T-cell (primary cell): ENCODE results near the gene CNOT6L. TPM values are rescaled to one million over a fixed set of nuclear protein-coding genes. Genes with fewer than 3 reads are reported as not detected.

Experiments used
- ATAC-seq, 4 experiments: fragments of 200-7000 bp in 3 of 4; fragments of 150-1000 bp in 1 of 4; cut with Tn5 transposase; replicated peaks in 1 of 4; 1 replicate in 3 of 4; 2 replicates in 1 of 4; pipeline ENCODE4 v1.10.0; 2021; ENCODE audit warnings: moderate library complexity in 3 of 4, mild to moderate bottlenecking in 2 of 4, moderate number of reproducible peaks in 1 of 4
- CTCF ChIA-PET, 2 donors: fragments of 300-600 bp; sonication (Branson Sonifier 250); formaldehyde crosslinking; loops; one replicate each; lab custom pipeline; 2022; ENCODE audit warnings: antibody characterized with exemption in 2 of 2; lab: Charles Lee
- POLR2A ChIA-PET, 2 donors: fragments of 300-600 bp; sonication (Branson Sonifier 250); formaldehyde crosslinking; loops; one replicate each; lab custom pipeline; 2022; ENCODE audit warnings: antibody characterized with exemption in 2 of 2; lab: Charles Lee
- DNase-seq, 35 experiments: peaks; one replicate each; pipeline versions ENCODE4 v3.0.0 to v3.0.0-alpha.2; 2013 to 2023
- H3K27ac ChIP-seq: one replicate; pipeline ENCODE4 v1.5.1; 2013; ENCODE audit warnings: low read length
- H3K27me3 ChIP-seq, 2 experiments: replicated peaks in 1 of 2; 1 replicate in 1 of 2; 2 replicates in 1 of 2; pipeline versions ENCODE4 v1.6.1 to v1.7.0; 2013; ENCODE audit warnings: low read length in 1 of 2, mixed read lengths in 1 of 2; ENCODE audit not compliant: control insufficient read depth in 2 of 2, insufficient read depth in 2 of 2; ENCODE audit errors: extremely low read depth in 1 of 2
- H3K36me3 ChIP-seq, 2 donors: 1 replicate in 1 of 2; 2 replicates in 1 of 2; pipeline versions ENCODE4 v1.6.1 to v1.7.0; 2013; ENCODE audit warnings: low read length in 1 of 2; ENCODE audit not compliant: control insufficient read depth in 2 of 2, insufficient read depth in 1 of 2; ENCODE audit errors: extremely low read depth in 1 of 2
- H3K4me1 ChIP-seq, 2 experiments: 1 replicate in 1 of 2; 2 replicates in 1 of 2; pipeline versions ENCODE4 v1.6.1 to v1.7.0; 2013; ENCODE audit warnings: low read length in 2 of 2, mixed read lengths in 1 of 2; ENCODE audit not compliant: insufficient read depth in 2 of 2, control insufficient read depth in 1 of 2; ENCODE audit errors: extremely low read depth in 1 of 2
- H3K4me3 ChIP-seq, 2 donors: 1 replicate in 1 of 2; 2 replicates in 1 of 2; pipeline versions ENCODE4 v1.5.1 to v1.7.0; 2013; ENCODE audit warnings: mild to moderate bottlenecking in 2 of 2, low read length in 1 of 2, moderate library complexity in 1 of 2; ENCODE audit not compliant: control insufficient read depth in 1 of 2; ENCODE audit errors: extremely low read depth in 1 of 2
- H3K9me3 ChIP-seq: 2 replicates; pipeline ENCODE4 v1.7.0; 2013
- H3K27ac Mint-ChIP-seq, 2 donors: one replicate each; pipeline ENCODE4 v1.8.0; 2020 to 2021; ENCODE audit warnings: mild to moderate bottlenecking in 2 of 2, mixed read lengths in 2 of 2
- H3K27me3 Mint-ChIP-seq, 2 donors: one replicate each; pipeline ENCODE4 v1.8.0; 2021 to 2022; ENCODE audit warnings: mixed read lengths in 2 of 2
- H3K36me3 Mint-ChIP-seq: one replicate; pipeline ENCODE4 v1.8.0; 2021; ENCODE audit warnings: mixed read lengths
- H3K4me1 Mint-ChIP-seq, 3 donors: one replicate each; pipeline ENCODE4 v1.8.0; 2020 to 2022; ENCODE audit warnings: mixed read lengths in 3 of 3, mild to moderate bottlenecking in 1 of 3
- H3K4me3 Mint-ChIP-seq, 3 donors: one replicate each; pipeline ENCODE4 v1.8.0; 2020 to 2022; ENCODE audit warnings: mild to moderate bottlenecking in 3 of 3, mixed read lengths in 3 of 3, moderate library complexity in 3 of 3
- H3K9me3 Mint-ChIP-seq, 3 donors: one replicate each; pipeline ENCODE4 v1.8.0; 2020 to 2022; ENCODE audit warnings: mixed read lengths in 3 of 3
- WGBS: methylation state at CpG from one replicate; pipeline ENCODE4 v1.1.5; 2013; ENCODE audit warnings: missing lambda C conversion rate; ENCODE audit not compliant: insufficient coverage; 5-methylcytosine and 5-hydroxymethylcytosine counted together
- total RNA-seq, 35 experiments: library from RNA in 6 of 35; stranded (reverse) in 6 of 35; fragments of 120-200 nt in 1 of 35; gene quantifications; one replicate each; pipeline versions ENCODE4 v1.2.1 to v1.2.4 and lab custom pipeline; 2013 to 2026

CNOT6L gene
- total RNA-seq, 5 donors from 2014 or later (not counting 1 experiment from before 2014, with no cell fraction given), result 159 to 207 (median 170) TPM

GRCh38 chr4:77833126-77833724 lies 14.1 kb upstream of the CNOT6L start:
- no CpG with 5 or more reads among the region's 2 CpGs for WGBS
- Histone ChIP-seq H3K4me1 (peaks cover 2 to 5% of the 10 kb centered on the region in 2 experiments), H3K27me3 (no peaks in the 10 kb centered on the region), H3K36me3 (no peaks in the 10 kb centered on the region), H3K9me3 (no peaks in the 10 kb centered on the region), H3K27ac (no peak overlapping the region), H3K4me3 (no peak overlapping the region)
- peaks cover 18 to 28% (median 20%) of the 10 kb centered on the region in 3 donors for H3K4me1 Mint-ChIP-seq
- no peak overlapping the region for H3K4me3 Mint-ChIP-seq
- DNase-seq, result no peak
- ChIA-PET POLR2A (no interaction called here), CTCF (interaction anchor here (0.7 to 0.8 kb wide), 2 partner anchors 60 to 76 kb away, joined by 8 to 21 read pairs; no protein-coding TSS in a partner anchor)
- no peaks in the 10 kb centered on the region for H3K9me3 Mint-ChIP-seq
- ATAC-seq, result no peak
- no peak overlapping the region for H3K27ac Mint-ChIP-seq
- no peaks in the 10 kb centered on the region for H3K27me3 Mint-ChIP-seq
- no peaks in the 10 kb centered on the region for H3K36me3 Mint-ChIP-seq

- H3K27ac Mint-ChIP-seq, result peak overlapping the region; percentile 87 to 90
- Histone ChIP-seq H3K27me3 (no peaks in the 10 kb centered on the region), H3K36me3 (no peaks in the 10 kb centered on the region), H3K4me1 (peaks cover 34 to 40% of the 10 kb centered on the region in 2 experiments), H3K9me3 (no peaks in the 10 kb centered on the region), H3K27ac (peak overlapping the region; percentile 62), H3K4me3 (no peak overlapping the region)
- CTCF ChIA-PET, result interaction anchor here (0.6 to 1.7 kb wide), 3 partner anchors 10 to 210 kb away, joined by 3 to 12 read pairs (median 3); partner anchors contain the start of gene MRPL1 (in 1 of the 2)
- POLR2A ChIA-PET, result interaction anchor here (1.0 to 1.2 kb wide), 4 partner anchors 10 to 35 kb away, joined by 3 to 6 read pairs (median 3); partner anchors contain the start of gene MRPL1 (in 1 of the 2)
- no peaks in the 10 kb centered on the region for H3K9me3 Mint-ChIP-seq
- peaks cover 55 to 61% (median 57%) of the 10 kb centered on the region in 3 donors for H3K4me1 Mint-ChIP-seq
- DNase-seq (peak in 2 of 35 experiments; percentile 12 to 49), ATAC-seq (peak; percentile 84 to 92 (median 86))
- peak overlapping the region in 1 of 3 donors; percentile 36 for H3K4me3 Mint-ChIP-seq
- H3K36me3 Mint-ChIP-seq, result no peaks in the 10 kb centered on the region
- H3K27me3 Mint-ChIP-seq, result no peaks in the 10 kb centered on the region
Measured at GRCh38 chr4:77827343-77827742, 8.2 kb upstream of the CNOT6L start.

GRCh38 chr4:77826275-77826674 lies 7.1 kb upstream of the CNOT6L start:
- POLR2A ChIA-PET, result interaction anchor here (0.6 to 1.2 kb wide), 7 partner anchors 9 to 137 kb away, joined by 3 to 7 read pairs (median 3); partner anchors contain the start of gene MRPL1 (in 1 of the 2)
- no peaks in the 10 kb centered on the region for H3K9me3 Mint-ChIP-seq
- Histone ChIP-seq H3K4me3 (no peak overlapping the region), H3K4me1 (peaks cover 43 to 50% of the 10 kb centered on the region in 2 experiments), H3K36me3 (no peaks in the 10 kb centered on the region), H3K27ac (peak overlapping the region; percentile 62), H3K27me3 (no peaks in the 10 kb centered on the region), H3K9me3 (no peaks in the 10 kb centered on the region)
- H3K4me3 Mint-ChIP-seq, result no peak overlapping the region
- peaks cover 66 to 71% (median 67%) of the 10 kb centered on the region in 3 donors for H3K4me1 Mint-ChIP-seq
- CTCF ChIA-PET, result interaction anchor here (0.6 to 1.7 kb wide), 3 partner anchors 19 to 36 kb away, joined by 3 to 12 read pairs (median 4); partner anchors contain the start of gene MRPL1 (in 1 of the 2)
- H3K36me3 Mint-ChIP-seq, result no peaks in the 10 kb centered on the region
- peak overlapping the region; percentile 87 to 90 for H3K27ac Mint-ChIP-seq
- no peak for DNase-seq
- no peak for ATAC-seq
- WGBS, result 100% methylated on average over 2 of the region's 6 CpGs
- H3K27me3 Mint-ChIP-seq, result no peaks in the 10 kb centered on the region

- Mint-ChIP-seq H3K4me1 (peaks cover 62 to 67% (median 62%) of the 10 kb centered on the region in 3 donors), H3K36me3 (peaks cover 11% of the 10 kb centered on the region), H3K9me3 (no peaks in the 10 kb centered on the region), H3K27ac (peak overlapping the region; percentile 98 to 99), H3K4me3 (peak overlapping the region; percentile 97 to 100 (median 98)), H3K27me3 (no peaks in the 10 kb centered on the region)
- peaks cover 40 to 43% of the 10 kb centered on the region in 2 experiments for H3K4me1 ChIP-seq
- DNase-seq (peak in 31 of 35 experiments; percentile 18 to 77 (median 49)), ATAC-seq (peak in 3 of 4 experiments; percentile 3 to 7 (median 4))
- ChIA-PET CTCF (interaction anchor here in 1 of 2 donors (0.6 to 2.6 kb wide), 2 partner anchors 32 to 40 kb away, joined by 4 to 9 read pairs; no protein-coding TSS in a partner anchor), POLR2A (interaction anchor here in 1 of 2 donors (0.6 to 2.6 kb wide), 3 partner anchors 22 to 41 kb away, joined by 4 to 24 read pairs (median 6); partner anchors contain the start of gene MRPL1)
- no peaks in the 10 kb centered on the region for H3K36me3 ChIP-seq
- H3K27me3 ChIP-seq, result no peaks in the 10 kb centered on the region
- peak overlapping the region; percentile 98 for H3K27ac ChIP-seq
- H3K4me3 ChIP-seq, result peak overlapping the region in 1 of 2 donors; percentile 96
- WGBS, result no CpG with 5 or more reads among the region's 1 CpG
- H3K9me3 ChIP-seq, result no peaks in the 10 kb centered on the region
Measured at GRCh38 chr4:77821775-77822174, 2.6 kb upstream of the CNOT6L start.

- H3K4me3 Mint-ChIP-seq, result peak overlapping the region; percentile 97 to 100 (median 98)
- Histone ChIP-seq H3K27me3 (no peaks in the 10 kb centered on the region), H3K27ac (peak overlapping the region; percentile 98), H3K4me3 (peak overlapping the region; percentile 83 to 96), H3K9me3 (no peaks in the 10 kb centered on the region), H3K4me1 (peaks cover 38 to 41% of the 10 kb centered on the region in 2 experiments), H3K36me3 (no peaks in the 10 kb centered on the region)
- no peaks in the 10 kb centered on the region for H3K27me3 Mint-ChIP-seq
- peak overlapping the region; percentile 98 to 99 for H3K27ac Mint-ChIP-seq
- peaks cover 59 to 66% (median 60%) of the 10 kb centered on the region in 3 donors for H3K4me1 Mint-ChIP-seq
- H3K36me3 Mint-ChIP-seq, result peaks cover 11% of the 10 kb centered on the region
- no peak for ATAC-seq
- no CpG with 5 or more reads among the region's 14 CpGs for WGBS
- no peaks in the 10 kb centered on the region for H3K9me3 Mint-ChIP-seq
- CTCF ChIA-PET, result interaction anchor here in 1 of 2 donors (0.5 to 2.6 kb wide), 5 partner anchors 20 to 44 kb away, joined by 3 to 23 read pairs (median 8); partner anchors contain the start of gene MRPL1
- POLR2A ChIA-PET, result interaction anchor here (0.6 to 2.6 kb wide), 19 partner anchors 8 to 144 kb away, joined by 3 to 79 read pairs (median 4); partner anchors contain the start of gene MRPL1 (in 2 of the 2)
- peak in 7 of 35 experiments; percentile 3 to 56 (median 32) for DNase-seq
Measured at GRCh38 chr4:77820649-77821561, 1.7 kb upstream of the CNOT6L start.
